Duodenal mucosa (tissue), 2 donors: ENCODE data around the gene SYAP1.

Source experiments
- H3K27ac ChIP-seq: one replicate; pipeline ENCODE4 v1.7.0; 2013; ENCODE audit warnings: low read depth, low read length
- H3K27me3 ChIP-seq, 2 donors: one replicate each; pipeline ENCODE4 v1.7.0; 2013; ENCODE audit warnings: low read length in 2 of 2, control low read depth in 1 of 2; ENCODE audit not compliant: insufficient read depth in 2 of 2, control insufficient read depth in 1 of 2
- H3K36me3 ChIP-seq, 2 donors: one replicate each; pipeline ENCODE4 v1.7.0; 2013; ENCODE audit warnings: low read length in 2 of 2, control low read depth in 1 of 2; ENCODE audit not compliant: insufficient read depth in 2 of 2, control insufficient read depth in 1 of 2
- H3K4me1 ChIP-seq, 2 donors: one replicate each; pipeline ENCODE4 v1.7.0; 2013; ENCODE audit warnings: low read length in 2 of 2, control low read depth in 1 of 2; ENCODE audit not compliant: insufficient read depth in 2 of 2, control insufficient read depth in 1 of 2
- H3K4me3 ChIP-seq, 2 donors: one replicate each; pipeline ENCODE4 v1.7.0; 2013; ENCODE audit warnings: low read length in 2 of 2, low read depth in 1 of 2
- H3K9ac ChIP-seq, 2 donors: one replicate each; pipeline ENCODE4 v1.7.0; 2013; ENCODE audit warnings: low read length in 2 of 2, low read depth in 1 of 2
- H3K9me3 ChIP-seq, 2 donors: one replicate each; pipeline ENCODE4 v1.7.0; 2013; ENCODE audit warnings: low read length in 2 of 2, control low read depth in 1 of 2; ENCODE audit not compliant: control insufficient read depth in 1 of 2

SYAP1 gene

DNA sequence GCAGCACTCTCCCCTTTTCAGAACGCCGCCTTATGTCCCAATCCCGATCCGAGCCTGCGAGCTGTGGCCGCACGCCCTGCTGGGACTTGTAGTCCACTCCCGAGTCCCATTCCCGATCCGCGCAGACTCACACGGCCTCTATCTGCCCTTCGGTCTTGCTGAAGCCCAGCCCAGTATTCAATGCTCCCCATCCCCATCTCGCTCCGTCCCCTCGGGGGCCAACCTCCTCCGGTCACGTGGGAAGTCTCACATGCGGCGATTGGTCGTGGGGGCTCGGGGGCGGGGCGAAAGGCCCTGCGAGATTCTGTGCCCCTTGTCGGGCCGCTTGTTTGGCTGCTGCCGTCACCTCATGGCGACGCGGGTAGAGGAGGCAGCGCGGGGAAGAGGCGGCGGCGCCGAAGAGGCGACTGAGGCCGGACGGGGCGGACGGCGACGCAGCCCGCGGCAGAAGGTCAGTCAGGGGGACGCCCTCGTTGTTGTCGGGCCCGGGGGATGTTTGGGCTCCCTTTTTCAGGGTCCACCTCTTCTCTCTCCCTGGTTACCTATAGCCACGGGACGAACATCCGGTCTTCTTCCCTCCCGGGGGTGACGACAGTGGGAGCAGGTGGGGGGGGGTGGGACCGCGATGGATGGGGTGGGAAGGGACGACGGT lies 66.9 kb downstream of the SYAP1 start, which contains the start of gene TXLNG:
TSS of gene TXLNG (plus strand) at position 328 of the 652 bp plus-strand sequence. CDS start at position 350, 22 bp downstream.
- Histone ChIP-seq H3K27me3 (no peaks in the 10 kb centered on the region), H3K27ac (peak within 1 kb of the TSS; percentile 78), H3K9me3 (no peaks in the 10 kb centered on the region), H3K36me3 (no peaks in the 10 kb centered on the region), H3K4me3 (peak within 1 kb of the TSS; percentile 83 to 87), H3K4me1 (peaks cover 0 to 10% of the 10 kb centered on the region in 2 donors), H3K9ac (peak within 1 kb of the TSS; percentile 68 to 77)

GRCh38 chrX:16786791-16787735 lies 67.7 kb downstream of the SYAP1 start:
- H3K4me3 ChIP-seq, result peak overlapping the region; percentile 67 to 75

DNA sequence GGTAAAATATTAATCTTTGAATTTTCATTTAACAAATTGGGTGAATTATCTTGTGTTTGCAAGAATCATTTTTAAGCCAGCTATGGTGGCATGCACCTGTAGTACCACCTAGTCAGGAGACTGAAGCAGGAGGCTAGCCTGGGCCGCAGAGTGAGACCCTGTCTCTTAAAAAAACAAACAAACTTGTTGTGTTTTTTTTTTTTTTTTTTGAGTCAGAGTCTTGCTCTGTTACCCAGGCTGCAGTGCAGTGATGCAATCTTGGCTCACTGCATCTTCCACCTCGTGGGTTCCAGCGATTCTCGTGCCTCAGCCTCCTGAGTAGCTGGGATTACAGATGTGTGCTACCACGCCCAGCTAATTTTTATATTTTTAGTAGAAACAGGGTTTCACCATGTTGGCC lies 69.1 kb downstream of the SYAP1 start:
- H3K9ac ChIP-seq, result no peak overlapping the region
- H3K27ac ChIP-seq, result no peak overlapping the region
- H3K4me3 ChIP-seq, result no peak overlapping the region
- no peaks in the 10 kb centered on the region for H3K27me3 ChIP-seq
- H3K36me3 ChIP-seq, result no peaks in the 10 kb centered on the region
- H3K9me3 ChIP-seq, result no peaks in the 10 kb centered on the region
- H3K4me1 ChIP-seq, result peaks cover 0 to 10% of the 10 kb centered on the region in 2 donors

More at GRCh38 chrX:16786791-16787735, 67.7 kb downstream of the SYAP1 start:
- H3K9ac ChIP-seq, result peak overlapping the region in 1 of 2 donors; percentile 65
- no peaks in the 10 kb centered on the region for H3K36me3 ChIP-seq
- H3K9me3 ChIP-seq, result no peaks in the 10 kb centered on the region
- peaks cover 0 to 10% of the 10 kb centered on the region in 2 donors for H3K4me1 ChIP-seq
- H3K27me3 ChIP-seq, result no peaks in the 10 kb centered on the region
- no peak overlapping the region for H3K27ac ChIP-seq

DNA sequence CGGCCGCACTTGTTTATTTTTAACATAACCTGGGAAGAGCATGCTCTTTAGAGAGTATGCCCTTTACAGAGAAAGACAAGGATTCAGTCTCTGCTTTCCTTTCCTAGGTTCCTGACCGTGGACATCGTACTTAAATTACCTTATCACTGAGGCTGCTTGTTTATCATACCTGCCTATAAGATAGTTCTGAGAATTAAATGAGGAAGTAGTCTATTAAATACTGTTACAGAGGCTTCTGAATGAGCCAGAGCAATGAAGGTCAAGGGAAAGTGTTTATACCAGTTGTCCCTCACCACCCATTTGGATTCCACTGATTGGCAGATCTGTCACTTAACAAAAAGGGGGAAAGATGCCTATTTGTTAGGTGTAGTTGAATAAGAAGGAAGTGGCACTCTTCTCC lies 76.9 kb downstream of the SYAP1 start:
- Histone ChIP-seq H3K9ac (no peak overlapping the region), H3K36me3 (peaks cover 0 to 3% of the 10 kb centered on the region in 2 donors), H3K9me3 (no peaks in the 10 kb centered on the region), H3K4me3 (no peak overlapping the region), H3K27me3 (no peaks in the 10 kb centered on the region), H3K27ac (no peak overlapping the region), H3K4me1 (peaks cover 0 to 3% of the 10 kb centered on the region in 2 donors)

GRCh38 chrX:16797358-16797757 lies 77.9 kb downstream of the SYAP1 start:
- Histone ChIP-seq H3K9ac (no peak overlapping the region), H3K4me1 (peaks cover 0 to 3% of the 10 kb centered on the region in 2 donors), H3K4me3 (no peak overlapping the region), H3K36me3 (peaks cover 0 to 3% of the 10 kb centered on the region in 2 donors), H3K27me3 (no peaks in the 10 kb centered on the region), H3K27ac (no peak overlapping the region), H3K9me3 (no peaks in the 10 kb centered on the region)

DNA sequence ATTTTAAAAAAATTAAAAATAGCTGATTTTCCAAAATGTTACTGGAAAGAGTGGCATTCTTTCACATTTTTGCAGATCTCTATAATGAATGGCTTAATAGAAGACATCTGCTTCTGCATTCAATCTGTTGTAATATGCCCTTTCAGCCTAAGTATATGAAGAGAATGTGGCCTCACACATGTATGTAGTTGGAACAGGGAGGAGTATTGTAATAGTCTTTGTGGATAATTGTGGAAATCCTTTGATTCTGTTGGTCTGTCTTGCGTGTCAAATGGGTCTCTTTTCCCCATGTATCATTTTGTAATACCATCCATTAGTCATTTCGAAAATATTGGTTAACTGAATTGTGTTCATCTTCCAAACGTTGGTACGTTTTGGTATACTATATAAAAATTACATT lies 78.4 kb downstream of the SYAP1 start:
- Histone ChIP-seq H3K4me1 (peaks cover 0 to 3% of the 10 kb centered on the region in 2 donors), H3K4me3 (no peak overlapping the region), H3K9ac (no peak overlapping the region), H3K9me3 (no peaks in the 10 kb centered on the region), H3K36me3 (peaks cover 0 to 3% of the 10 kb centered on the region in 2 donors), H3K27ac (no peak overlapping the region), H3K27me3 (no peaks in the 10 kb centered on the region)

GRCh38 chrX:16804923-16805464 lies 85.6 kb downstream of the SYAP1 start:
- Histone ChIP-seq H3K4me1 (peaks cover 3 to 12% of the 10 kb centered on the region in 2 donors), H3K9ac (no peak overlapping the region), H3K4me3 (no peak overlapping the region), H3K36me3 (no peaks in the 10 kb centered on the region), H3K9me3 (no peaks in the 10 kb centered on the region), H3K27ac (no peak overlapping the region), H3K27me3 (no peaks in the 10 kb centered on the region)

- no peak overlapping the region for H3K27ac ChIP-seq
- H3K4me3 ChIP-seq, result peak overlapping the region in 1 of 2 donors; percentile 51
- H3K9me3 ChIP-seq, result no peaks in the 10 kb centered on the region
These were observed 88.1 kb downstream of the SYAP1 start for GRCh38 chrX:16807548-16807947.

GRCh38 chrX:16807976-16808542 lies 88.6 kb downstream of the SYAP1 start:
- Histone ChIP-seq H3K9ac (no peak overlapping the region), H3K4me3 (peak overlapping the region; percentile 51 to 62), H3K9me3 (no peaks in the 10 kb centered on the region), H3K27me3 (no peaks in the 10 kb centered on the region), H3K27ac (peak overlapping the region; percentile 56), H3K4me1 (peaks cover 3 to 12% of the 10 kb centered on the region in 2 donors), H3K36me3 (no peaks in the 10 kb centered on the region)

More at GRCh38 chrX:16807548-16807947, 88.1 kb downstream of the SYAP1 start:
- Histone ChIP-seq H3K9ac (no peak overlapping the region), H3K4me1 (peaks cover 3 to 12% of the 10 kb centered on the region in 2 donors), H3K27me3 (no peaks in the 10 kb centered on the region), H3K36me3 (no peaks in the 10 kb centered on the region)
